SK-N-SH (cell line): ENCODE data around the gene UQCRC1.

Experiments
- JUND ChIP-seq: IDR thresholded peaks from 2 replicates; pipeline ENCODE4 v1.4.0; 2012
- POLR2AphosphoS5 ChIP-seq: IDR thresholded peaks from 2 replicates; pipeline ENCODE4 v1.6.1; 2012; ENCODE audit warnings: low read depth, low read length
- RAD21 ChIP-seq: IDR thresholded peaks from 2 replicates; pipeline ENCODE4 v1.6.1; 2012; ENCODE audit warnings: mild to moderate bottlenecking, low read length
- RCOR1 ChIP-seq: fragments of 150-350 bp; IDR thresholded peaks from 2 replicates; pipeline ENCODE4 v1.6.1; 2017; ENCODE audit warnings: antibody characterized with exemption, low read length
- SMC3 ChIP-seq: IDR thresholded peaks from 2 replicates; pipeline ENCODE4 v1.6.1; 2012; ENCODE audit warnings: low read depth, low read length, improper control_type of control experiment
- TAF1 ChIP-seq: IDR thresholded peaks from 2 replicates; pipeline ENCODE4 v1.6.1; 2012; ENCODE audit warnings: low read depth, mild to moderate bottlenecking, low read length, moderate library complexity, borderline replicate concordance
- TF ChIP-seq, protein P1 (sequence below): fragments of 200-600 bp; sonication (generic); IDR thresholded peaks from 2 replicates; pipeline ENCODE4 v1.6.1; 2017; ENCODE audit warnings: antibody characterized with exemption, mild to moderate bottlenecking, moderate library complexity
- TF ChIP-seq, protein P2 (sequence below): IDR thresholded peaks from 2 replicates; pipeline ENCODE4 v1.4.0; 2012; ENCODE audit warnings: low read depth

DNA sequence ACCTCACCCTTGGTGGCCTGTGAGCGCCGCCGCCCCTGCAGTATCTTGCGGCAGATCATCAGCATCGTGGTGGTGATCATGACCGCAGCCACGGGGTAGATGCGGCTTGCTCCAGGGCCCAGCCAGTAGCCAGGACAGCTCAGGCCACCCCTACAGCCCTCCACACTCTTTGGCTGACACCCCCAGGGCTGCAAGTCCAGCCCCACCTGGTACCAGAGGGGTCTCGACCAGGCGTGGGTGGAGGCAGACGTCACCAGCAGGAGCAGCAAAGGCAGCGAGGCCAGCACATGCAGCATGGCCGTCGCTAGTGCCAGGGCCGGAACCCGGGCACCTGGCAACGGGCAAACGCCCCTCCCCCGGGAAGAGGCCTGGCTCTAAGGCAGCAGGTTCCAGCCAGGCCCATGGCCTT, 12.0 kb upstream of the UQCRC1 start, which contains the start of gene TMEM89:
- TF ChIP-seq, protein P1, sequence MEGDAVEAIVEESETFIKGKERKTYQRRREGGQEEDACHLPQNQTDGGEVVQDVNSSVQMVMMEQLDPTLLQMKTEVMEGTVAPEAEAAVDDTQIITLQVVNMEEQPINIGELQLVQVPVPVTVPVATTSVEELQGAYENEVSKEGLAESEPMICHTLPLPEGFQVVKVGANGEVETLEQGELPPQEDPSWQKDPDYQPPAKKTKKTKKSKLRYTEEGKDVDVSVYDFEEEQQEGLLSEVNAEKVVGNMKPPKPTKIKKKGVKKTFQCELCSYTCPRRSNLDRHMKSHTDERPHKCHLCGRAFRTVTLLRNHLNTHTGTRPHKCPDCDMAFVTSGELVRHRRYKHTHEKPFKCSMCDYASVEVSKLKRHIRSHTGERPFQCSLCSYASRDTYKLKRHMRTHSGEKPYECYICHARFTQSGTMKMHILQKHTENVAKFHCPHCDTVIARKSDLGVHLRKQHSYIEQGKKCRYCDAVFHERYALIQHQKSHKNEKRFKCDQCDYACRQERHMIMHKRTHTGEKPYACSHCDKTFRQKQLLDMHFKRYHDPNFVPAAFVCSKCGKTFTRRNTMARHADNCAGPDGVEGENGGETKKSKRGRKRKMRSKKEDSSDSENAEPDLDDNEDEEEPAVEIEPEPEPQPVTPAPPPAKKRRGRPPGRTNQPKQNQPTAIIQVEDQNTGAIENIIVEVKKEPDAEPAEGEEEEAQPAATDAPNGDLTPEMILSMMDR = no peak
- TF ChIP-seq SMC3 (no peak), RAD21 (no peak), RCOR1 (no peak), JUND (no peak), TAF1 (no peak), POLR2AphosphoS5 (no peak)
- TF ChIP-seq, protein P2, sequence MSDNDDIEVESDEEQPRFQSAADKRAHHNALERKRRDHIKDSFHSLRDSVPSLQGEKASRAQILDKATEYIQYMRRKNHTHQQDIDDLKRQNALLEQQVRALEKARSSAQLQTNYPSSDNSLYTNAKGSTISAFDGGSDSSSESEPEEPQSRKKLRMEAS = no peak
